IMR-90 (cell line): ENCODE measurements around the gene ADGRG1. TPM values are rescaled to one million over a fixed set of nuclear protein-coding genes. Genes with fewer than 3 reads are reported as not detected.

Experiments used
- ATAC-seq: fragments of 200-7000 bp; cut with Tn5 transposase; 2 replicates; pipeline ENCODE4 v1.9.1; 2020; ENCODE audit warnings: low read depth, mild to moderate bottlenecking, moderate library complexity
- BruUV-seq: library from RNA; stranded (reverse); fragments of 400-500 nt; replicated peaks from 2 replicates; lab custom pipeline; 2021; lab: Mats Ljungman, UMichigan
- CTCF ChIA-PET: fragments of 300-600 bp; formaldehyde crosslinking; extraction: SDS; loops from one replicate; lab custom pipeline; 2021; ENCODE audit warnings: antibody characterized with exemption; lab: Yijun Ruan, JAX
- POLR2A ChIA-PET: fragments of 300-600 bp; sonication (Branson Sonifier 250); formaldehyde crosslinking; loops from one replicate; lab custom pipeline; 2022; ENCODE audit warnings: antibody characterized with exemption; ENCODE audit not compliant: unreplicated experiment; lab: Charles Lee
- DNase-seq: peaks from one replicate; pipeline ENCODE4 v3.0.0; 2013
- H2AFZ ChIP-seq: replicated peaks from 2 replicates; pipeline ENCODE3; 2013; ENCODE audit warnings: low read length, mild to moderate bottlenecking; ENCODE audit not compliant: poor library complexity
- H2AK5ac ChIP-seq: 2 replicates; pipeline ENCODE4 v1.6.1; 2013; ENCODE audit warnings: low read depth, low read length, inconsistent platforms
- H2AK9ac ChIP-seq: replicated peaks from 2 replicates; pipeline ENCODE3; 2013; ENCODE audit warnings: mild to moderate bottlenecking, low read depth, low read length, moderate library complexity; ENCODE audit not compliant: poor library complexity
- H2BK120ac ChIP-seq: 2 replicates; pipeline ENCODE4 v1.6.1; 2013; ENCODE audit warnings: low read depth, low read length, inconsistent platforms
- H2BK15ac ChIP-seq: 3 replicates; pipeline ENCODE4 v1.6.1; 2013; ENCODE audit warnings: low read depth, low read length, inconsistent platforms
- H2BK20ac ChIP-seq: 2 replicates; pipeline ENCODE4 v1.6.1; 2013; ENCODE audit warnings: low read depth, mild to moderate bottlenecking, inconsistent platforms, low read length, moderate library complexity
- H2BK5ac ChIP-seq: 2 replicates; pipeline ENCODE4 v1.6.1; 2013; ENCODE audit warnings: mild to moderate bottlenecking, low read depth, low read length, inconsistent platforms; ENCODE audit not compliant: poor library complexity, severe bottlenecking
- H3K14ac ChIP-seq: replicated peaks from 2 replicates; pipeline ENCODE4 v1.6.1; 2013; ENCODE audit warnings: low read depth, low read length, inconsistent platforms
- H3K18ac ChIP-seq: 2 replicates; pipeline ENCODE4 v1.6.1; 2013; ENCODE audit warnings: low read depth, low read length, control low read depth
- H3K23ac ChIP-seq: 2 replicates; pipeline ENCODE4 v1.6.1; 2013; ENCODE audit warnings: low read depth, low read length, inconsistent platforms
- H3K27ac ChIP-seq: 2 replicates; pipeline ENCODE4 v1.5.1; 2013; ENCODE audit warnings: mild to moderate bottlenecking, control low read depth, low read length; ENCODE audit not compliant: insufficient read depth
- H3K27me3 ChIP-seq: 2 replicates; pipeline ENCODE4 v1.6.1; 2013; ENCODE audit warnings: low read length; ENCODE audit not compliant: control insufficient read depth, insufficient read depth
- H3K36me3 ChIP-seq: 2 replicates; pipeline ENCODE4 v1.6.1; 2013; ENCODE audit warnings: low read length, mixed read lengths; ENCODE audit not compliant: control insufficient read depth, insufficient read depth
- H3K4ac ChIP-seq: 2 replicates; pipeline ENCODE4 v1.6.1; 2013; ENCODE audit warnings: low read depth, low read length, inconsistent platforms
- H3K4me1 ChIP-seq: 2 replicates; pipeline ENCODE4 v1.6.1; 2013; ENCODE audit warnings: low read length, mixed read lengths; ENCODE audit not compliant: control insufficient read depth, insufficient read depth
- H3K4me2 ChIP-seq: 2 replicates; pipeline ENCODE4 v1.6.1; 2013; ENCODE audit warnings: low read depth, mild to moderate bottlenecking, control low read depth, low read length, moderate library complexity
- H3K4me3 ChIP-seq: 2 replicates; pipeline ENCODE4 v1.5.1; 2013; ENCODE audit warnings: low read depth, mild to moderate bottlenecking, control low read depth, low read length, moderate library complexity; ENCODE audit not compliant: insufficient read depth
- H3K56ac ChIP-seq: 2 replicates; pipeline ENCODE4 v1.6.1; 2013; ENCODE audit warnings: low read length, inconsistent platforms; ENCODE audit not compliant: insufficient read depth; ENCODE audit errors: extremely low read depth
- H3K79me1 ChIP-seq, 2 experiments: 2 replicates each; pipeline ENCODE4 v1.6.1; 2013; ENCODE audit warnings: low read length in 2 of 2, inconsistent platforms in 1 of 2, low read depth in 1 of 2
- H3K9ac ChIP-seq: 2 replicates; pipeline ENCODE4 v1.6.1; 2013; ENCODE audit warnings: low read depth, low read length, control low read depth
- H3K9me1 ChIP-seq: 2 replicates; pipeline ENCODE4 v1.6.1; 2013; ENCODE audit warnings: low read length, inconsistent platforms; ENCODE audit not compliant: insufficient read depth
- H3K9me3 ChIP-seq: 2 replicates; pipeline ENCODE4 v1.6.1; 2013; ENCODE audit warnings: low read length; ENCODE audit not compliant: control insufficient read depth, insufficient read depth
- H4K20me1 ChIP-seq: 2 replicates; pipeline ENCODE4 v1.6.1; 2013; ENCODE audit warnings: low read length, inconsistent platforms; ENCODE audit not compliant: insufficient read depth
- H4K5ac ChIP-seq: 2 replicates; pipeline ENCODE4 v1.6.1; 2013; ENCODE audit warnings: mild to moderate bottlenecking, low read depth, low read length, control low read depth
- H4K8ac ChIP-seq, 2 experiments: 2 replicates each; pipeline ENCODE4 v1.6.1; 2013; ENCODE audit warnings: low read depth in 2 of 2, low read length in 2 of 2, control low read depth in 1 of 2, inconsistent platforms in 1 of 2
- H4K91ac ChIP-seq: 2 replicates; pipeline ENCODE4 v1.6.1; 2013; ENCODE audit warnings: low read depth, low read length, inconsistent platforms; ENCODE audit not compliant: insufficient read depth
- BHLHE40 ChIP-seq: fragments of 150-350 bp; IDR thresholded peaks from 2 replicates; pipeline ENCODE4 v1.6.1; 2016; ENCODE audit warnings: mild to moderate bottlenecking, low read depth, low read length
- CEBPB ChIP-seq: IDR thresholded peaks from 2 replicates; pipeline ENCODE4 v1.6.1; 2012; ENCODE audit warnings: low read depth, low read length, improper control_type of control experiment
- FOS ChIP-seq: fragments of 150-350 bp; IDR thresholded peaks from 2 replicates; pipeline ENCODE4 v1.6.1; 2016; ENCODE audit warnings: low read depth, low read length
- MAFK ChIP-seq: IDR thresholded peaks from 2 replicates; pipeline ENCODE4 v1.6.1; 2012; ENCODE audit warnings: low read depth, low read length, improper control_type of control experiment
- MAZ ChIP-seq: IDR thresholded peaks from 2 replicates; pipeline ENCODE4 v1.6.1; 2012; ENCODE audit warnings: low read depth, mild to moderate bottlenecking, low read length, improper control_type of control experiment, moderate library complexity, borderline replicate concordance
- RAD21 ChIP-seq: IDR thresholded peaks from 2 replicates; pipeline ENCODE4 v1.6.1; 2012; ENCODE audit warnings: low read length, improper control_type of control experiment
- SMC3 ChIP-seq: fragments of 150-350 bp; IDR thresholded peaks from 2 replicates; pipeline ENCODE4 v1.6.1; 2016; ENCODE audit warnings: low read depth, mild to moderate bottlenecking, antibody characterized with exemption, low read length, moderate library complexity
- WGBS, 2 experiments: methylation state at CpG; one replicate each; pipeline versions ENCODE4 v1.1.5 to v1.1.7; 2013; ENCODE audit warnings: missing lambda C conversion rate in 2 of 2; ENCODE audit not compliant: insufficient read length in 1 of 2; ENCODE audit errors: extremely low coverage in 2 of 2; 5-methylcytosine and 5-hydroxymethylcytosine counted together
- dilution Hi-C: fragments of 300-500 bp; cut with HindIII; formaldehyde crosslinking; loops from one replicate; pipeline ENCODE4 v1.14.3; 2018; ENCODE audit warnings: low sequenced_read_pairs; ENCODE audit not compliant: unreplicated experiment
- in situ Hi-C: fragments of 300-500 bp; cut with MboI; formaldehyde crosslinking; loops from 3 replicates; pipeline ENCODE4 v1.14.3; 2019; ENCODE audit warnings: low sequenced_read_pairs, inconsistent platforms, mixed read lengths
- intact Hi-C: fragments of 100-400 bp; cut with micrococcal nuclease; formaldehyde crosslinking; loops from 2 replicates; pipeline ENCODE4 v1.10.0; 2022
- polyA plus RNA-seq, 3 experiments: library from polyadenylated mRNA; depleted of rRNA; stranded (reverse); fragments of >200 nt; gene quantifications; 2 replicates each; pipeline ENCODE4 v1.2.3, GENCODE V29; 2012; ENCODE audit warnings: low replicate concordance in 1 of 3
- total RNA-seq: library from RNA; depleted of rRNA; stranded (reverse); fragments of >200 nt; gene quantifications from 2 replicates; pipeline ENCODE4 v1.2.3, GENCODE V29; 2012
- TF ChIP-seq, protein P1 (sequence below): fragments of 150-350 bp; IDR thresholded peaks from 2 replicates; pipeline ENCODE4 v1.6.1; 2016; ENCODE audit warnings: low read depth, mild to moderate bottlenecking, low read length, moderate library complexity, borderline replicate concordance
- TF ChIP-seq, protein P2 (sequence below): conservative IDR thresholded peaks from 2 replicates; pipeline ENCODE4 v1.5.1; 2012; ENCODE audit warnings: mild to moderate bottlenecking, low read depth, low read length, improper control_type of control experiment

The ADGRG1 gene
- total and polyA plus RNA-seq, 2 of the 4 experiments (the other 2 are of a cell fraction): 0.90 to 8.4 TPM

DNA sequence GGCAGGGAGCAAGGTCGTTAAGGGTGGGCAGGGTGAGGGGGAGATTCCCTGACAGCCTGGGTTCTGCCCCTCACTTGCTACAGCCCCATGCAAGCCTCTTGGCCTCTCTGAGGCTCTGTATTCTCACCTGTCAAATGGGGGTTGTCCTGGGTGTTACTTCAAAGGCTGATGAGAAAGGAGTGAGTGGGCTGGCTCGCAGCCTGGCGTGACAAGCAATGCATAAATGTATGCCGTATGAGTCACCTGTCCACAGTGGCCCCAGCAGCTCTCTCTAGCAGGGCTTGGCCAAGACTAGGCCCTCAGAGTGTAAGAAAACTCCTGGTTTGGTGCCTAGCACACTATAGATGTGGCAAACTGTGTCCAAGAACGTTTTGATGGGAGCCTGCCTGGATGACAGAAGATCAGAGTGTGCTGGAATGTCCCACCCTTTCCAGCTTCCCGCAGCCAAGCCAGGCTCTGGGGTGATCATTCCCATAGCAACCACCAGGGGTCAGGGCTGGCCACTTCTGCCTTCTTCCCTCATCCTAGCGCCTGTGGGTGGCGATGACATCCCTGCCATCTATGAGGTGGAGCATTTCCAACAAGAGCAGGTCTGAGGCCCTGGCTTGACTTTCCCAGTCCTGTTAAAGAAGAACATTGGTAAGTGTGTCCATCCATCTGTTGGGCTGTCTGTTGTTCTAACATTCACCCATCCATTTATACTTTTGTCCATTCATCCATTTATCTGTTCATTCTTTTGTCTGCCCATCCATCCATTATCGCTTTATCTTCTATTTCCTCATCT, 37.2 kb upstream of the ADGRG1 start:
- Histone ChIP-seq H2AFZ (peak overlapping the region; percentile 93), H2AK5ac (peak overlapping the region; percentile 68), H2BK20ac (peak overlapping the region; percentile 73), H3K23ac (peak overlapping the region; percentile 33; the same call in 1 of the 2 replicates), H3K56ac (no peak overlapping the region), H3K4me1 (peaks cover 8% of the 10 kb centered on the region), H3K4me3 (no peak overlapping the region), H3K79me1 (no peaks in the 10 kb centered on the region), H3K9me3 (0 out of 2 replicates have a peak, but pooled peaks cover 3% of the 10 kb centered on the region), H3K14ac (peak overlapping the region; percentile 47; the same call in 1 of the 2 replicates), H2AK9ac (peak overlapping the region; percentile 29), H4K5ac (no peak overlapping the region), H2BK120ac (peak overlapping the region; percentile 73), H2BK15ac (no peak overlapping the region; the same call in 1 of the 3 replicates), H3K9me1 (peaks cover 14% of the 10 kb centered on the region), H4K91ac (peak overlapping the region; percentile 74), H4K20me1 (peaks cover 3% of the 10 kb centered on the region; the same call in 1 of the 2 replicates), H3K27me3 (0 out of 2 replicates have a peak, but pooled peaks cover 3% of the 10 kb centered on the region), H2BK5ac (peak overlapping the region; percentile 48), H4K8ac (peak overlapping the region in 1 of 2 experiments; percentile 4; a peak in 1 of 4 replicates), H3K4ac (peak overlapping the region; percentile 47), H3K18ac (no peak overlapping the region), H3K36me3 (no peaks in the 10 kb centered on the region), H3K4me2 (peak overlapping the region; percentile 65), H3K27ac (peak overlapping the region; percentile 2; the same call in 1 of the 2 replicates), H3K9ac (no peak overlapping the region)
- BruUV-seq: no TSS peak
- ChIA-PET CTCF (interaction anchor here (0.5 to 2.4 kb wide), 18 partner anchors 10 to 491 kb away, joined by 3 to 16 read pairs (median 3); partner anchors contain the start of gene KATNB1), POLR2A (no interaction called here)
- dilution Hi-C loops: no loop called here
- TF ChIP-seq MAZ (no peak), FOS (peak; percentile 50), RAD21 (peak; percentile 83), CEBPB (no peak), MAFK (no peak), BHLHE40 (no peak), SMC3 (peak; percentile 87)
- TF ChIP-seq, protein P1, sequence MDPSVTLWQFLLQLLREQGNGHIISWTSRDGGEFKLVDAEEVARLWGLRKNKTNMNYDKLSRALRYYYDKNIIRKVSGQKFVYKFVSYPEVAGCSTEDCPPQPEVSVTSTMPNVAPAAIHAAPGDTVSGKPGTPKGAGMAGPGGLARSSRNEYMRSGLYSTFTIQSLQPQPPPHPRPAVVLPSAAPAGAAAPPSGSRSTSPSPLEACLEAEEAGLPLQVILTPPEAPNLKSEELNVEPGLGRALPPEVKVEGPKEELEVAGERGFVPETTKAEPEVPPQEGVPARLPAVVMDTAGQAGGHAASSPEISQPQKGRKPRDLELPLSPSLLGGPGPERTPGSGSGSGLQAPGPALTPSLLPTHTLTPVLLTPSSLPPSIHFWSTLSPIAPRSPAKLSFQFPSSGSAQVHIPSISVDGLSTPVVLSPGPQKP: no peak
- TF ChIP-seq, protein P2, sequence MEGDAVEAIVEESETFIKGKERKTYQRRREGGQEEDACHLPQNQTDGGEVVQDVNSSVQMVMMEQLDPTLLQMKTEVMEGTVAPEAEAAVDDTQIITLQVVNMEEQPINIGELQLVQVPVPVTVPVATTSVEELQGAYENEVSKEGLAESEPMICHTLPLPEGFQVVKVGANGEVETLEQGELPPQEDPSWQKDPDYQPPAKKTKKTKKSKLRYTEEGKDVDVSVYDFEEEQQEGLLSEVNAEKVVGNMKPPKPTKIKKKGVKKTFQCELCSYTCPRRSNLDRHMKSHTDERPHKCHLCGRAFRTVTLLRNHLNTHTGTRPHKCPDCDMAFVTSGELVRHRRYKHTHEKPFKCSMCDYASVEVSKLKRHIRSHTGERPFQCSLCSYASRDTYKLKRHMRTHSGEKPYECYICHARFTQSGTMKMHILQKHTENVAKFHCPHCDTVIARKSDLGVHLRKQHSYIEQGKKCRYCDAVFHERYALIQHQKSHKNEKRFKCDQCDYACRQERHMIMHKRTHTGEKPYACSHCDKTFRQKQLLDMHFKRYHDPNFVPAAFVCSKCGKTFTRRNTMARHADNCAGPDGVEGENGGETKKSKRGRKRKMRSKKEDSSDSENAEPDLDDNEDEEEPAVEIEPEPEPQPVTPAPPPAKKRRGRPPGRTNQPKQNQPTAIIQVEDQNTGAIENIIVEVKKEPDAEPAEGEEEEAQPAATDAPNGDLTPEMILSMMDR: peak; percentile 93
- ATAC-seq (peak; percentile 93), DNase-seq (peak; percentile 82)
- intact Hi-C loops: loop anchor here (1.0 to 10.0 kb wide), 5 partner anchors 58 to 411 kb away; partner anchors contain the start of genes KATNB1, USB1 and ZNF319
- WGBS, 2 experiments: 50% methylated on average over 2 of the region's 9 CpGs; no CpG with 5 or more reads in 1 of the 2 experiments
- in situ Hi-C loops: no loop called here
